Heart left ventricle (tissue), 13 donors: ENCODE measurements around the gene RFTN2.
"Not testable (repeated sequence)": the region's sequence is repeated elsewhere in the genome, so short reads cannot be mapped to it uniquely, and the experiment has no call there.

Experiments
- POLR2A ChIP-seq, 2 donors: fragments of 450-650 bp; IDR thresholded peaks; one replicate each; pipeline ENCODE4 v1.6.1; 2017; ENCODE audit warnings: antibody characterized with exemption in 2 of 2, mild to moderate bottlenecking in 2 of 2, moderate library complexity in 2 of 2
- TF ChIP-seq, protein P1 (sequence below), 12 donors: fragments of 200-600 bp; sonication (generic) in 4 of 12; IDR thresholded peaks; one replicate each; pipeline versions ENCODE4 v1.5.0 to v1.8.0; 2018 to 2022; ENCODE audit warnings: antibody characterized with exemption in 12 of 12, mild to moderate bottlenecking in 5 of 12
- donor health status: ischemic (EF 13 %, LVEDD 7.1; RV severe dilation, severe dysfunction).
- donor health status: DM: no; HTN: yes; CAD: no.
- donor health status: DM: no; HTN: no; CAD: no.
- donor health status: ischemic (EF 25% LVEDD 6.9; RV normal size, moderate dysfunction).
- donor health status: ischemic (EF 25% LVEDD 5.7; RV mildly dilated, moderate dysfunction).
- donor health status: ischemic (EF 35%, LVEDD 5.7; RV mildly dilated, moderate dysfunction).
- donor health status: nonischemic (EF 11% LVEDD 7.7; RV severe dilation, severe dysfunction).
- donor health status: DM: yes; HTN: yes; CAD: no.
- donor health status: PGD.
- donor health status: ischemic (EF 29% LVEDD 5.4; RV normal size, mild dysfunction).
- donor health status: nonischemic (EF 23%, LVEDD 6.1; RV moderate dilation, normal function).

DNA sequence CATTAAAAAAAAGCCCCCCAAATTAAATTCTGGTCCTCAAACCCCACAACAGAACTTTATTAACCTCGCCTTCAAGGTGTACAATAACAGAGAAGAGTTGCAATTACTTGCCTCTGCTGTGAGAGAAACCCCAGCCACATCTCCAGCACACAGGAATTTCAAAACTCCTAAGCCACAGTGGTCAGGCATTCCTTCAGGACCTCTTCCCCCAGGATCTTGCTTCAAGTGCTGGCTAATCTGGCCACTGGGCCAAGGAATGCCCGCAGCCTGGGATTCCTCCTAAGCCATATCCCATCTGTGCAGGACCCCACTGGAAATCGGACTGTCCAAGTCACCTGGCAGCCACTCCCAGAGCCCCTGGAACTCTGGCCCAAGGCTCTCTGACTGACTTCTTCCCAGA lies 95.2 kb downstream of the RFTN2 start:
- TF ChIP-seq, protein P1, sequence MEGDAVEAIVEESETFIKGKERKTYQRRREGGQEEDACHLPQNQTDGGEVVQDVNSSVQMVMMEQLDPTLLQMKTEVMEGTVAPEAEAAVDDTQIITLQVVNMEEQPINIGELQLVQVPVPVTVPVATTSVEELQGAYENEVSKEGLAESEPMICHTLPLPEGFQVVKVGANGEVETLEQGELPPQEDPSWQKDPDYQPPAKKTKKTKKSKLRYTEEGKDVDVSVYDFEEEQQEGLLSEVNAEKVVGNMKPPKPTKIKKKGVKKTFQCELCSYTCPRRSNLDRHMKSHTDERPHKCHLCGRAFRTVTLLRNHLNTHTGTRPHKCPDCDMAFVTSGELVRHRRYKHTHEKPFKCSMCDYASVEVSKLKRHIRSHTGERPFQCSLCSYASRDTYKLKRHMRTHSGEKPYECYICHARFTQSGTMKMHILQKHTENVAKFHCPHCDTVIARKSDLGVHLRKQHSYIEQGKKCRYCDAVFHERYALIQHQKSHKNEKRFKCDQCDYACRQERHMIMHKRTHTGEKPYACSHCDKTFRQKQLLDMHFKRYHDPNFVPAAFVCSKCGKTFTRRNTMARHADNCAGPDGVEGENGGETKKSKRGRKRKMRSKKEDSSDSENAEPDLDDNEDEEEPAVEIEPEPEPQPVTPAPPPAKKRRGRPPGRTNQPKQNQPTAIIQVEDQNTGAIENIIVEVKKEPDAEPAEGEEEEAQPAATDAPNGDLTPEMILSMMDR (IDR thresholded peaks at IDR 0.05) = not testable (repeated sequence)
- TF ChIP-seq POLR2A (IDR thresholded peaks at IDR 0.05) = not testable (repeated sequence)
